ENCODE data around the gene GPR26.

The GPR26 gene

GRCh38 chr10:123624086-123624485 is 42.1 kb upstream of the GPR26 start:
- Histone ChIP-seq H3K9ac (ENCODE audit: insufficient read length) (no peak overlapping the region), H3K4me3 (no peak overlapping the region), H3K9me3 (ENCODE audit: low read depth, low read length) (no peaks in the 10 kb centered on the region), H3K27ac (no peak overlapping the region), H3K36me3 (ENCODE audit: insufficient read depth, low read length) (no peaks in the 10 kb centered on the region)
- DNase-seq (ENCODE audit: low read depth, low spot score), result no peak
- TF ChIP-seq EZH2 (IDR thresholded peaks at IDR 0.05), result no peak
- TF ChIP-seq POLR2AphosphoS5 (IDR thresholded peaks at IDR 0.05; ENCODE audit: borderline replicate concordance, low read depth, low read length), result no peak
- TF ChIP-seq FOXP2 (optimal IDR thresholded peaks at IDR 0.05; ENCODE audit: control extremely low read depth, extremely low read length, insufficient read depth), result no peak

DNA sequence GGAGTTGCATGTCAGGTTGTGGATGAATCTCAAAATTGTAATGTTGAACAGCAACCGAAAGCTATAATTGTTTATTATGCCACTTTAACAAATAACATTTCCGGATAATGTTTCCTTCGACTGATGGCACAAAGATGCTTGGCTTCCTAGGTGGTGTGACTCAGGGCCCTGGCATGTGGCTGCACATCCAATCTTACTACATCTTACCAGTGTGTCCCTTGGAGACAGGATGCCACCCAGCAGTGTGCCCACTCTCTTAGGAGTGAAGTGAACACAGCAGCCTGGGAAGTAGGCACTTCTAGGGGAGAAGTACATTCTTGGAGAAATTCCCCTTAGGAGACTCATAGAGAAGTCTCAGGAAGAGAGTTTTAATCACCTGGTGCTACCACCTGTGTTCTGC is 33.0 kb upstream of the GPR26 start:
- H3K9me3 ChIP-seq (ENCODE audit: low read depth, low read length), result no peaks in the 10 kb centered on the region
- TF ChIP-seq EZH2 (IDR thresholded peaks at IDR 0.05) (no peak), FOXP2 (optimal IDR thresholded peaks at IDR 0.05; ENCODE audit: control extremely low read depth, extremely low read length, insufficient read depth) (no peak), POLR2AphosphoS5 (IDR thresholded peaks at IDR 0.05; ENCODE audit: borderline replicate concordance, low read depth, low read length) (no peak)
- H3K36me3 ChIP-seq (ENCODE audit: insufficient read depth, low read length), result no peaks in the 10 kb centered on the region
- no peak overlapping the region for H3K4me3 ChIP-seq
- H3K9ac ChIP-seq (ENCODE audit: insufficient read length), result no peak overlapping the region
- no peak for DNase-seq (ENCODE audit: low read depth, low spot score)
- no peak overlapping the region for H3K27ac ChIP-seq

DNA sequence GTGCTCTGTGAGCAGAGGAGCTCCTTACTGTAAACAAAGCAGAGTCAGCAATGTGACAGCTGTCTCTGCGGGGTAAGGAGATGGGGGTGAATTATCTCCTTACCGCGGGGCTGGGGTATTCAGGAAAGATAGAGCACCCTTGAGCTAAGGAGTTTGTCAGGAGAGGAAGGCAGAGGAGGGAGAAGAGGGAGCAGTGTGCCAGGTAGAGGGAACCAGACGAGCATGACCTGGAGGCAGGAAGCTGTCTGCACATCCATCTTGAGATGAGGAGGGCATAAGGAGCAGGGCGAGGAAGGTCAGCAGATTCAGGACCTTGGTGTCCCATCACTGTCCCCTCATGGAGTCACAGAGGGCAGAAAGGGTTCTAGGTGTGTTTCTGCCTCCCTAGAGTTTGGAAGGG is 32.5 kb upstream of the GPR26 start:
- H3K9ac ChIP-seq (ENCODE audit: insufficient read length), result no peak overlapping the region
- no peak overlapping the region for H3K27ac ChIP-seq
- no peak for TF ChIP-seq POLR2AphosphoS5 (IDR thresholded peaks at IDR 0.05; ENCODE audit: borderline replicate concordance, low read depth, low read length)
- TF ChIP-seq FOXP2 (optimal IDR thresholded peaks at IDR 0.05; ENCODE audit: control extremely low read depth, extremely low read length, insufficient read depth), result no peak
- no peak for TF ChIP-seq EZH2 (IDR thresholded peaks at IDR 0.05)
- no peak overlapping the region for H3K4me3 ChIP-seq
- DNase-seq (ENCODE audit: low read depth, low spot score), result no peak
- H3K36me3 ChIP-seq (ENCODE audit: insufficient read depth, low read length), result no peaks in the 10 kb centered on the region
- no peaks in the 10 kb centered on the region for H3K9me3 ChIP-seq (ENCODE audit: low read depth, low read length)

DNA sequence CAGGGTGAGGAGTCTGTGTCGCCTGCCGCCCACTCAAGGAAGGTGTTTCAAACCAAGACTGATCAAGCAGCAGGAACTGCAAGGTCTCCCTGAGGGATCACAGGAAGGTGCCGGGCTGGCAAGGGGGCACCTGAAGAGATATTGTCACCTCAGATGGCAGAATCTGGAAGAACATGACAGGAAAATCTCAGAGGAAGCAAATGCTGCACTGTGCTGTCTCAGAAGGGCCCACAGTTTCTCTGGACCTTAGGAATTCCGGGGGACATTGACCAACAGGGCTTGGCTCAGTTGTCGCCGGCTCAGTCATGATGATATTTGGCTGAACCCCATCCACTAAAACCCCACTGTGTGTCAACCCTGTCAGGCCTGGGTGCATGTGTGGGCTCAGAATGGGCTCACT is 31.9 kb upstream of the GPR26 start:
- DNase-seq (ENCODE audit: low read depth, low spot score), result no peak
- Histone ChIP-seq H3K4me3 (no peak overlapping the region), H3K9ac (ENCODE audit: insufficient read length) (no peak overlapping the region), H3K27ac (no peak overlapping the region), H3K36me3 (ENCODE audit: insufficient read depth, low read length) (no peaks in the 10 kb centered on the region), H3K9me3 (ENCODE audit: low read depth, low read length) (no peaks in the 10 kb centered on the region)
- no peak for TF ChIP-seq POLR2AphosphoS5 (IDR thresholded peaks at IDR 0.05; ENCODE audit: borderline replicate concordance, low read depth, low read length)
- no peak for TF ChIP-seq EZH2 (IDR thresholded peaks at IDR 0.05)
- no peak for TF ChIP-seq FOXP2 (optimal IDR thresholded peaks at IDR 0.05; ENCODE audit: control extremely low read depth, extremely low read length, insufficient read depth)

- no peaks in the 10 kb centered on the region for H3K36me3 ChIP-seq (ENCODE audit: insufficient read depth, low read length)
- no peak overlapping the region for H3K4me3 ChIP-seq
- TF ChIP-seq FOXP2 (optimal IDR thresholded peaks at IDR 0.05; ENCODE audit: control extremely low read depth, extremely low read length, insufficient read depth), result no peak
- no peak for TF ChIP-seq EZH2 (IDR thresholded peaks at IDR 0.05)
- TF ChIP-seq POLR2AphosphoS5 (IDR thresholded peaks at IDR 0.05; ENCODE audit: borderline replicate concordance, low read depth, low read length), result no peak
- H3K27ac ChIP-seq, result no peak overlapping the region
- H3K9me3 ChIP-seq (ENCODE audit: low read depth, low read length), result no peaks in the 10 kb centered on the region
- H3K9ac ChIP-seq (ENCODE audit: insufficient read length), result no peak overlapping the region
- DNase-seq (ENCODE audit: low read depth, low spot score), result no peak
Measured at GRCh38 chr10:123635131-123635530, 31.0 kb upstream of the GPR26 start.

- Histone ChIP-seq H3K9me3 (ENCODE audit: low read depth, low read length) (no peaks in the 10 kb centered on the region), H3K36me3 (ENCODE audit: insufficient read depth, low read length) (no peaks in the 10 kb centered on the region), H3K4me3 (no peak overlapping the region), H3K9ac (ENCODE audit: insufficient read length) (no peak overlapping the region), H3K27ac (no peak overlapping the region)
- no peak for DNase-seq (ENCODE audit: low read depth, low spot score)
- no peak for TF ChIP-seq FOXP2 (optimal IDR thresholded peaks at IDR 0.05; ENCODE audit: control extremely low read depth, extremely low read length, insufficient read depth)
- no peak for TF ChIP-seq EZH2 (IDR thresholded peaks at IDR 0.05)
- no peak for TF ChIP-seq POLR2AphosphoS5 (IDR thresholded peaks at IDR 0.05; ENCODE audit: borderline replicate concordance, low read depth, low read length)
Measured at GRCh38 chr10:123635745-123636144, 30.4 kb upstream of the GPR26 start.

- H3K4me3 ChIP-seq, result no peak overlapping the region
- no peak overlapping the region for H3K27ac ChIP-seq
- no peak overlapping the region for H3K9ac ChIP-seq (ENCODE audit: insufficient read length)
- no peaks in the 10 kb centered on the region for H3K9me3 ChIP-seq (ENCODE audit: low read depth, low read length)
- H3K36me3 ChIP-seq (ENCODE audit: insufficient read depth, low read length), result no peaks in the 10 kb centered on the region
- no peak for DNase-seq (ENCODE audit: low read depth, low spot score)
- TF ChIP-seq POLR2AphosphoS5 (IDR thresholded peaks at IDR 0.05; ENCODE audit: borderline replicate concordance, low read depth, low read length) (no peak), FOXP2 (optimal IDR thresholded peaks at IDR 0.05; ENCODE audit: control extremely low read depth, extremely low read length, insufficient read depth) (no peak), EZH2 (IDR thresholded peaks at IDR 0.05) (no peak)
Measured at GRCh38 chr10:123636598-123637325, 29.4 kb upstream of the GPR26 start.

- no peak overlapping the region for H3K4me3 ChIP-seq
- TF ChIP-seq POLR2AphosphoS5 (IDR thresholded peaks at IDR 0.05; ENCODE audit: borderline replicate concordance, low read depth, low read length) (no peak), FOXP2 (optimal IDR thresholded peaks at IDR 0.05; ENCODE audit: control extremely low read depth, extremely low read length, insufficient read depth) (no peak), EZH2 (IDR thresholded peaks at IDR 0.05) (no peak)
- H3K36me3 ChIP-seq (ENCODE audit: insufficient read depth, low read length), result no peaks in the 10 kb centered on the region
- H3K9me3 ChIP-seq (ENCODE audit: low read depth, low read length), result no peaks in the 10 kb centered on the region
- no peak overlapping the region for H3K27ac ChIP-seq
- no peak overlapping the region for H3K9ac ChIP-seq (ENCODE audit: insufficient read length)
- DNase-seq (ENCODE audit: low read depth, low spot score), result no peak
Measured at GRCh38 chr10:123637326-123637880, 28.8 kb upstream of the GPR26 start.
